Dermis blood vessel endothelial cell (primary cell): ENCODE results near the gene C9orf50. TPM values are rescaled to one million over a fixed set of nuclear protein-coding genes. Genes with fewer than 3 reads are reported as not detected.

Experiments used
- DNase-seq: peaks from one replicate; pipeline ENCODE4 v3.0.0; 2010
- total RNA-seq: library from RNA; depleted of rRNA; stranded (reverse); fragments of >200 nt; gene quantifications from 2 replicates; pipeline ENCODE4 v1.2.3, GENCODE V29; 2014

Gene C9orf50
- total RNA-seq, 1 donor from 2014 or later, result not detected

GRCh38 chr9:129568560-129569501 lies 52.1 kb downstream of the C9orf50 start:
- peak; percentile 21 for DNase-seq

- DNase-seq, result peak; percentile 32
Measured at GRCh38 chr9:129567842-129568559, 52.9 kb downstream of the C9orf50 start.

GRCh38 chr9:129567329-129567728 lies 53.6 kb downstream of the C9orf50 start:
- no peak for DNase-seq

- DNase-seq, result no peak
Measured at GRCh38 chr9:129566563-129567266, 54.2 kb downstream of the C9orf50 start.

- DNase-seq, result no peak
Measured at GRCh38 chr9:129562917-129563316, 58.0 kb downstream of the C9orf50 start.

GRCh38 chr9:129562514-129562913 lies 58.4 kb downstream of the C9orf50 start:
- no peak for DNase-seq

Other genes with a start within 250 kb of the C9orf50 start
- gene NTMT1, start 5.1 kb upstream of the C9orf50 start, total RNA-seq, result 15.7 and 20.1 TPM in 2 replicates
- gene ASB6, start 21.1 kb upstream of the C9orf50 start, total RNA-seq, result 17.9 and 21.5 TPM in 2 replicates
- gene PRRX2, start 44.5 kb upstream of the C9orf50 start, total RNA-seq, result 0.56 and 1.2 TPM in 2 replicates
- 0.47 and 0.51 TPM in 2 replicates for gene PTGES, start 131.9 kb upstream of the C9orf50 start, total RNA-seq
- gene TOR1B, start 182.1 kb upstream of the C9orf50 start, total RNA-seq, result 33.5 and 34.6 TPM in 2 replicates
- 38.0 and 38.8 TPM in 2 replicates for gene TOR1A, start 203.0 kb upstream of the C9orf50 start, total RNA-seq
- gene C9orf78, start 214.2 kb upstream of the C9orf50 start, total RNA-seq, result 37.4 and 49.5 TPM in 2 replicates
- gene USP20, start 214.4 kb upstream of the C9orf50 start, total RNA-seq, result 8.7 and 11.2 TPM in 2 replicates